Measurements from ENCODE around the gene FOXP1.

FOXP1 gene

DNA sequence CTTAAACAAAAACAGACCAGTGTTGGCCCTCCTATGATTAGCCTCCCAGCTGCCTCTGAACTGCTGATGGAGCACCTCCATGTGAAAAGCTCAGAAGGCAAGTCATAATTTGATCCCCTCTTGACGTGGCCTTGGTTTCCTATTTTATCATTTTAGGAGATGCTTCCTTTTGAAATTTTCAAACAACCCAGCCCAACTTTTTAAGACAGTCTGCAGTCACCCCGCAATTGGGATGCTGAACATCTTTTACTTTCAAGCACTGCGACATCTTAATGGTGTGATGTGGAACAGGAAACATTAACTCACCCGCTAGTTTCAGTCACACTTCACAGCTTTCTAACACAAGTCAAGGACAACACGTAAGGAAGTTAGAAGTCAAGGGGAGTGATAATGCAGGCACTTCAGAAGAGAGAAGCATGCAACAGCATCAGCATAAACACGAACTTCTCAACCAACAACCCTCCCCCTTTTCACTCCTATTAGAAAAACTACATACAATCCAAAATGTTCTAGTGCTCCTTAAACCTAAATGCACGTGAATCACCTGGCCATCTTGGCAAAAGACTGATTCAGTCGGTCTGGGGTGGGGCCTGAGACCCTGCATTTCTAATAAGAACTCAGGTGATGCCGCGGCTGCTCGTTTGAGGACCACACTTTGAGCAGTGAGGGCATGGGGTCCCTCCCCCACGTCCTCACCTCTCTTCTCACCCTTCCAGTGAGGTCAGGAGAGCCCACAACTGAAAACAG lies 161.5 kb downstream of the FOXP1 start:
- peak; percentile 73 for DNase-seq

DNA sequence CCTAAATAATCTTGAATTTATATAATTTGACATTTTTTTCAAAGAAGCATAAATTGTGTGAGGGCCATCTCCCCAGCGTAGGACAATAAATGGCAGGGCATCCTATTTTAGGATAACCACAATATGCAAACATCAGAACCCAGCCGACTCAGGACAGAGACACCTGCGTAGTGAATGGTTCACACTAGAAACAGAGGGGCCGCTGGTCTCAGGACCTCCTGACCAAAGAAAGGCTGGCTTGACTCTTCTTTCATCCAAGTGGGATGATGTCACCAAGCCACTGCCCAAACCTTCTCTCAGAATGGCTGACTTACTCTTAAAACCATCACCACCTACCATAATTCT lies 162.1 kb downstream of the FOXP1 start:
- no peak for DNase-seq

DNA sequence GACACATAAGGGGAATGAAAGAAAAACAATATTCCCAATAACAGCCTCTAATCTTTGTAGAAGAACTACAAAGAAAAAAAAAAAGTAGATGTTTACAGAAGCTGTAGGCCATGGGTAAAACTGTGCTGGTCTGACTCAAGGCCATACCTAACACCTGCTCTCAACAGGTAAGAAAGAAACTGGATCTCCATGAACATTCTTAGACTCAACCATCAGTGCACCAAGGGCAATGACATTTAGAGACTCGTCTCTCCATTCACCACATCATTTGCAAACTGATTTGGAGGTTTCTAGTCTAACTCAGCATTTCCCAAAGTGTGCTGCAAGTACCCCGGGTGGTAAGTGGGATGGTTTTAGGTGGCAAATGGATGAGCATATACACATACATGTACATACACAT lies 164.2 kb downstream of the FOXP1 start:
- no peak for DNase-seq

DNA sequence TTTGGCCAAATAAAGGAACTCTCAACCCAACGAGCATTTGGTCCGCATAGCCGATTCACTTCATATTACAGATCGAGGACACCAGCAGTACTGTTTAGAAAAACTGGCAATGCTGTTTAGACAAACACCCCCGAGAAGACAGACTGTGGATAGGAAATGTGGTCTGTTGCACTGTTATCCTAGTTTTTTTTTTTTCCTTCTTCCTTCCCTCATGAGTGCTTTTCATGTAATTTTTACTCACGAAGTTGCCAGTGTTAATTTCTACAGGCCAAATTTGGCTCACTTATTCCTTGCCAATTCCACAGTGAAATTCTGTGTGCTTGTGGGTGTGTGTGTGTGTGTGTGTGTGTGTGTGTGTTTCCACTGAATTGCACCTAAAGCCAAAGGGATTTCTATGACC lies 165.7 kb downstream of the FOXP1 start:
- DNase-seq: no peak

DNA sequence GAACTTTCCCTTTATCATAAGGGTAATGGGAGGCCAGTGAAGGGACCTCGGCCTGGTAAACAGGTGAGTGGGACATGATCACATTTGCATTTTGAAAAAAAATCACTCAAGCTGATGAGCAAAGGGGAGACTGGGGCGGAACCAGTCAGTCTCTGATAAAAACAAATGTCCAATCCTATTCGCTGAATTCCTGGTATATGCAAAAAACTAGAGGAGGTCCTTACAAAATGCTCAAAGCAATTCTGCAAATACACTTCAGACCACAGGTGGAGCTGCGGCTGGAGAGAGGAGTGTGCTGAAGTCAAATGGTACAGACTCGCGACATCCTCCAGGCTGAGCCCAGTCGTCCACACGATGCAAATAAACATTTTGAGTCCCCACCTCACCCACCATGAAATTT lies 166.7 kb downstream of the FOXP1 start:
- DNase-seq: peak; percentile 58

DNA sequence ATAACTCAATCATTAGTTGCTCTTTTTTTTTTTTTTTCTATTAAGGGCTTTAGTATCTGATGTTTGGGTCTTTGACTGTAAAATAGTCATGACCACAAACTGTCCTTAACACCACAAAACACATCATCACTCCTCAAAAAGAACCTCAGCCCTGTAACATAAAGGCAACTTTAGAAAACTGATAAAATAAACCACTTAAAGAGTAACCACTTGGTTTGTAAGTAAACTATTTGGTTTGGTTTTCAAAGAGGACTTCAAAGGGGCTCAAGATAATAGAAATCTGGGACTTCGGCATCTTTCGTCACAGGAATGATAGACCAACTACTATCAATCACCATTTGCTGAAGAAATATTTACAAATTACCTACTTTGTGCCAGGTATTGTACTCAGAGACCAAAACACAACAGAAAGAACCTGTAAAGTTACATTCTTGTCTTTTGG lies 167.8 kb downstream of the FOXP1 start:
- DNase-seq: peak; percentile 63

DNA sequence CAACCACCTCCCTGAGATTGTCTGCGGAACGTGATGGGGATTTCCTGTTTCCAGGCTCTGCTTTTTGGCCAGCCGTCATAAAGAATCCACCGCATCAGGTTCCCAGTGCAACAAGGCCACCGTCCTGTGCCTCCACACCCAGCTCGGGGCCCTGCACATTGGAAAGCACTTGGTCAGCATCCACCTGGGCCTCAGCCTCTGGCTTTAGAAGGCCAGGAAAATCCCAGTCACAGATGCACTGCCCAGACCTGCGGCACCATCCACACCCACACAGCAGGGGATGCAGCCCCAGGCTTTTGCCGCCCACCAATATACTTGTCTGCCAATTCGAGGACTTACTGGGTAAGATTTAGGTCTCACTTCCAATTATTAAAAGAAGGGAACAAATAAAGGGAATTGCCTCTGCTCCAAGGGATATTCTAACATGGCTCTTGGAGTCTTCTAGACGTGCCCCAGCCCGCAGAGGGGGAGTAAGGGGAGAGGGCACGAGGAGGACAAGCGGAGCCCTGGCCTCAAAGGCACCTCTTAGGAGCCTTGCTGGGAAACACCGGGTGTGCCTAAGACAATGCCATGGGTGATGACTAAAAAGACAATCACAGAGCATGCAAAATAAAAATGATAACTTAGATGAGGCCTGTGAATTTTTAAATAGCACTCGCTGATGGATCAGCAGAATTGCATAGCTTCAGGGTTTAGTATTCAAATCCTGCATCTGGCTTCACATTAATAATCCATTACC lies 169.2 kb downstream of the FOXP1 start:
- no peak for DNase-seq

DNA sequence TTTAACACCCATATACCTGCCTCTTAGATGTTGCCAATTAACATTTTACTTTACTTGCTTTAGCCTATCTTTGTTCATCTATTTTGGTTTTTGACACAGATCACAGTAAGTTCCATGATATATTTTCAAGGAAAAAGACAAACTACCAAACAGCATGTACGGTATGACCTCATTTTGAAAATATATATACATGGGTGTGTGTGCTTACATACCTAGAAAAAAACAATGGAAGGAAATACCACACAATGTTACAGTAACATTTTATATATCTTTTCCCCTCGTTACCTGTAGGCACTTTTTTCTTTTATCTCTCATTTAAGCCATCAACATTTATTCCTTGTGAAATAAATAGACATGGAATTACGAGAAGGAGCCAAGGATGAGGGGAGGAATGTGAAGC lies 170.0 kb downstream of the FOXP1 start:
- DNase-seq: no peak

DNA sequence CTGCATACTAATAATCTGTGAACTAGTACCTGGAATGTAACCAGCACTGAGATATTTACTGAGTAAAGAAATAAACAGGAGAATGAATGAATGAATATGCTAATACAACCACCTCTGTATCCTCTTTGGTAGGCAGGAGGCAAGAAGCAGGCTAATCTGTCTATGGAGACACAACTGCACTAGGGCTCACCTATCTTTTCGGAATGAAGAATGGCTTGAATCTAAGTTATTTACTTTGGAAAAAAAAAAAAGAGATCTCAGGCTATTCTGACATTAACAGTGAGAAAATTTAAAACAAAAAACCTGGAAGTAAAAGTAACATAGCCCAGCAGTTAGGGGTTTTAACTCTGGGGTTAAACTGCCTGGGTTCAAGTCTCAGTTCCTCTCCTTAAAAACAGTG lies 174.2 kb downstream of the FOXP1 start:
- DNase-seq: no peak

DNA sequence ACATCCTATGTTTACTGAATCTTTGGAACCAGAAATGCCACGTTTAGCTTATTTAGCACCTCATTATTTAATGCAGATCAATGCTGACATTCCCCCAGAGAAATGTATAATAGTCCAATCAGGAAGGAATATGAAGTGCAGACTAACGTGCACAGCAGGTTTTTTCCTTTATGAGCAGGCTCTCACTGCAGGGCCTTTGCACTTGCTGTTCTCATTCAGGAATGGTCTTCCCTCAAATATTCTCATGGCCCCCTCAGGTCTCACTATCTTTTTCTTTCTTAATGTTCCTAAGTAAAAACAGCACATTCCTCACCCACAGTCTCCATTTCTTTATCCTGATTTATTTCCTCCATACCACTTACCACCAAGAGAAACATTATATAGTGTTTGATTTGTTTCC lies 174.6 kb downstream of the FOXP1 start:
- DNase-seq: no peak

DNA sequence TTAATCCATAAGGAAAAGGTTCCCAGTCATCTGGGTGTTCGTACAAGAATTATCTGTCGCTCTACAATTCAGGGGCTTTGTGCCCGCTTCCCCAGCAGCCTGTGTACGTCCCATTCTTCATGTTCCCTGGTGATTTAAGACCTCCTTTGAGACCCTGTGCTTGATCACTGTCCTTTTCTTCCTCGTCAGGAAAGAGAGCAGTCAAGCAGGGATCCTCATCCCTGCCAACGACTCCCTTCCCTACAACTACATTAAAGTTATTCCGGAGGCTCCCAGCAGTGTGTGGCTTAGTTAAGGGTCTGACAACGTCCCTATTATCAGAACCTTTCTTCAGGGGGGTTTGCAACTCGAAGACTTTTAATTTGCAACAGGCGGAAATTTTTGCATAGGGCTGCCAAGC lies 175.7 kb downstream of the FOXP1 start:
- DNase-seq: no peak

DNA sequence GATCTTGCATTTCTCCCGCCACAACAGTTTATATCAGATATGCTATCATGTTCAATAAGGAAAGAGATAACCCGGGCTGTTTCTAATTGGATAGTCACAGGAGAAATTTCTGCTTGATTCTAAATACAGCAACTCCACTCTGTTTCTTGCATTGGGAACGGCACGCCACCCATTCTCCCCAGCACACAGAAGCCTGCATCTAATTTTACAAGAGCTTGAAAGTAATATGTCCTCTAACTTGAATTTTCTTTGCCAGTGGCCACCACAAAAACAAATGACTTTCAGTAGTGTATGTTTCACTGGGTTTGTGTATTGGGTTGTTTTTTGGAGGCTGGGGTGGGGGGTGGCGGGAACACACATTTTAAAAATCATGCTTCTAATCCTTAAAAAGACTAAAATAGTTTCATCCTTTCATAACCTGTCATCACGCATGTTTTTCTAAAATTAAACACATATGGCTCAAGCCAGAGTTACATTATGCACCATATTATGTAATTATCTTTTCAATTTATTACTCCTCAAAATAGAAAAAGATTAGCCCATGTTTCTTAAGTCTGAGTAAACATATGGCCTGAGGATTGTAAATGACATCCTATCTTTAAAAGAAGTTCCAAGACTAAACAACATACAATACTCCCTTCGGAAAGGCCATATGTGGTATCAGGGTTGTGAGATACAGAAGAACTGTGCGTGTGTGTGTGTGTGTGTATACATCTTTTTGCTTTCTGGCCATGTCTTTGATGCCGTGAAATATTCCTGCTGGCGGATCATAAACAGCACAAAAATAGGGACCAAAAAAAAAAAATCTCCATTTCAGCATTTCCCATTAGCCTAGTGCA lies 176.3 kb downstream of the FOXP1 start:
- DNase-seq: no peak

DNA sequence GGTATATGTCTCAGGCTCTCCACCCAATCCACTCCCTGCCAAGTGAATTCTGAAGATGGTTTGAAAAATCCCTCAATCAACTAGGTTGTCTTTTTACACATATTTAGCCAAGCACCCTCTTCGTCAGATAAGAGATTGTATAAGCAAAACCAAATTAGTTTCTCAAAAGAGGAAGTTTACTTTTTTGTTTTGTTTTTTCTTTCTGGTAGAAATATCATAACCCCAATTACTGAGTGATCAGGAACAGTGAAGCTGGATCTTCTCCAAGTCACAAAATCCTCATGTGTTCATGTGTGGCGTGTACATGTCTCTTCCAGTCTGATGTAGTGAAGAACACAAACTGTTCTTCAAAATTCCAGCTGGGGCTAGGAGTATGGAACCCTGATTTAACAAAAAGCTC lies 180.6 kb downstream of the FOXP1 start:
- no peak for DNase-seq

DNA sequence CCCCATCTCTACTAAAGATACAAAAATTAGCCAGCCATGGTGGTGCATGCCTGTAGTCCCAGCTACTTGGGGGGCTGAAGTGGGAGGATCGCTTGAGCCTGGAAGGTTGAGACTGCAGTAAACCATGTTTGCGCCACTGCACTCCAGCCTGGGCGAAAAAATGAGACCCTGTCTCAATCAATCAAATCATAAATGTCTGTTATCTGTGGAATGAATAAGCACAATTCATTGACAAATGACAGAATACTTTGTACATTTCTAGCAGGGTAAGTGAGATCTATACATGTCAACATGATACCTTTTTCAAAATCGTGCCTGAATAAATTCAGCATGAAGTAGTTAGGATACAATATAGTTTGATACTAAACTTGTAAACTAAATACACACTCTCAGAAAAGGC lies 181.2 kb downstream of the FOXP1 start:
- DNase-seq: no peak

DNA sequence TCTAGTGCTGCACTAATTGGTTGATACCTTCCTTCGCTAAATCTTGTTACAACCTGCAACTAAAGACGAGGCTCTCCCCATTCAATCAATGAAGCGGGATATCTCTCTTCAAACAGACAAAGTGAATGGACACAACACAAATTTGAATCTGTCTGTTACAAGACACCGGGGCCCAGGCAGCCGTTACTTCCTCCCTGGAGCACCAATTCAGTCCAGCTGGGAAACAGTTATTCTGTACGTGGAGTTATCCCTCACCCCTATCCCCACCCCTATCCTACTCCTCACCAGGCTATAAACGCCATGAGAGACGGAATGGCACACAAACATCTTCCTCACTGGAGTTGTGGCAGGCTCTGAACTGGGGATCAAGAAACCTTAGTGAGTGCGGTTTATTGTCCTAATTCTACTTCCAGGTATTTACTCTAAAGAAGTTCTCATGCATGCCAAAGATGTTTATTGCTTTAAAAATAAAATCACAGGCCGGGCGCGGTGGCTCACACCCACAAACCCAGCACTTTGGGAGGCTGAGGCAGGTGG lies 181.8 kb downstream of the FOXP1 start:
- DNase-seq: no peak

DNA sequence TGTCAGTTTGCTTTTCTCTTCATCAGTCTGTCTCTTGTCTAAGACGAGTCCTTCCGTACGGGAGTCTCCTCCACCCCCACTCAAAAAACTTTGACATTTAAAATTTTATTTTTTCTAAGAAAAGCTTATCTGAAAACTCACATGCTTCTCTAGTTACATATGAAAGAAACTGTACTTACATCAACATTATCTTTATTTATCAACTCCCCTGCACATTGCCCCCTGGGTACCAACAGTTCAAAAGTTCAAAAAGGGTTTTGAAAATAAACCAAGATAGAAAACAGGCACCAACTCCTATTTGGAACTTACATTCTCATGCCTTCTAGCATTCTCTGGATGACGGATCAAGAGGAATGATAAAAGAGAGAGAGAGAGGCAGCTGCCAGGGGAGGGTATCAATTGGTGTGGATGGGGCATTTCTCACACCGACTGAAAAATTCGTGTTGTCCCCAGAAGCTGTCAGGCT lies 182.5 kb downstream of the FOXP1 start:
- DNase-seq: no peak

DNA sequence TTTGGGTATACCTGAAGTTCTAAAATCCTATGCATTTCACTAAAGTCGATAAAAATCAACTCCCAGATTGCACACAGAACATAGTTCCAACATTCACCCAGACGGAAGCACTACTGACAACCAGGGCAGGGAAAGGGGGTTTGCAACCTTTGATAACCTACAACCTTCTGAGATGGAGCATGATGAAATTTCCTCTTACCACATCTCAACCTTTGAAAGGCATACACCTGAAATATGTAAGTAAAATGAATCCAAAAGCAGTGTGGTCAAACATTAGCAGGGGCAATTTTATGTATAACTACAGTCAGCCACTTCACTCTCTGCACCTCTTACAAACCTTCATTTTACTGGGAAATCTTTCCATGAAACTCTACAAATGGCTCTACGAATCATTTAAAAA lies 184.1 kb downstream of the FOXP1 start:
- no peak for DNase-seq

DNA sequence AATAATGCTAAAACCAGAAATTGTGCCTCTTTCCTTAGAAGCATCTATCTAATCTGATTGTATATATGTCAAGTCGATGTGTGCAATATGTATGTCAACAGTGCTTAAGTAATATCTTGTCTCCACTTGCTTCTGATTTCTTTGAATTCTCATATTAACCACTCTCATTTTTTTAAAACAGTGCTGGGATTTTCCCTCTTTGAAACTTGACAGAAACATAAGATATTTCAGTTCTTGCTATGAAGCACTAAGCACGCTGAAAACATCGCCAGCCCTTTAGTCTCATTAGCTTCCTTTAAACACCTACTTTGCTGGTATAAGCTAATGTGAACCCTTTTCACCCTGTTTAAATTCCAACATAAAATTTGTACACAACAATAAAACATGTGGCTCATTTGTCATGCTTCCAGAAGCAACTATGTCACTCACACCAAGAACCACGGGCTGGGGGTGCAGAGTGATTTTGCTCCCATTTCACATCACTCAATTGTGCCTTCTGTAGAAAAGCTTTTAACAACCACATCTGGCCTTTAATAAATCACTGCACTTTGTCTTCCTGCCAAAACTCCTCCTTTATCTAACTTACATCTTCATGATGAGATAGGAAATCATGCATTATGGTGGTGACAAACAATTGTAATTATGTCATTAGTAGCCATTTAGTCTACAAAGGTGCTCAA lies 185.2 kb downstream of the FOXP1 start:
- peak; percentile 64 for DNase-seq

DNA sequence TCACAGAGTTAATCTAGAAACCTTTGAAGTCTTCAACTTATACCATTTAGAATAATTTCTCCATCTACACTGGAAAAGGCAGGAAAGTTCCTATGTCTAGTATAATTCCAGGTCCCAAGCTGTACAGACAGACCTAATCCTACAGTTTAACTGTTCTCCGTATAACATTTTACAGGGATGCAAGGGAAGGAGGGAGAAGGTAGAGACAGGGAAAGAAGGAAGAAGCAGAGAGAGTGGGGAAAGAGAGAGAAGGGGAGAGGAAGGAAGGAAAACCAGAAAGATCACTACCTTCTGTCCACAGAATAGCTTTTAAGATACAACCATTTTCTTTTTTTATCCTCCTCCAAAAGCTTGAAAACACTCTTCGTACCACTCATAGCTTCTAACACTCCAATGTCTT lies 185.8 kb downstream of the FOXP1 start:
- no peak for DNase-seq

DNA sequence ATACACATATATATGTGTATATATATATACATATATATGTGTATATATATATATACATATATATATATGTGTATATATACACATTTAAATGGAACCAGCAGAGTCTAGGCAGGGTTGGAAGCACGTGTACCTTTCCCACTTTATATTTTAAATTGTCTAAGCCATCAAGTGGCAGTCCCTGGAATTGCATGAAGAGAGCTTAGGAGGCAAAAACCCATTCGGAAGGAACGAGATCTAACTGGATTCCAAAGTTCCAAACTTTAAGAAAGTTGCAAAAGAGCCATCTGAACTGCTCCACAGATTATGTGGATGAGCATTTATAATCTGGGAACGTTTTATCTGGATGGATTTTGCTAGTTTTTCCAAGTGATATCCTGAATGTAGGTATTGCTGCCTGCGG lies 186.5 kb downstream of the FOXP1 start:
- DNase-seq: peak; percentile 20

DNA sequence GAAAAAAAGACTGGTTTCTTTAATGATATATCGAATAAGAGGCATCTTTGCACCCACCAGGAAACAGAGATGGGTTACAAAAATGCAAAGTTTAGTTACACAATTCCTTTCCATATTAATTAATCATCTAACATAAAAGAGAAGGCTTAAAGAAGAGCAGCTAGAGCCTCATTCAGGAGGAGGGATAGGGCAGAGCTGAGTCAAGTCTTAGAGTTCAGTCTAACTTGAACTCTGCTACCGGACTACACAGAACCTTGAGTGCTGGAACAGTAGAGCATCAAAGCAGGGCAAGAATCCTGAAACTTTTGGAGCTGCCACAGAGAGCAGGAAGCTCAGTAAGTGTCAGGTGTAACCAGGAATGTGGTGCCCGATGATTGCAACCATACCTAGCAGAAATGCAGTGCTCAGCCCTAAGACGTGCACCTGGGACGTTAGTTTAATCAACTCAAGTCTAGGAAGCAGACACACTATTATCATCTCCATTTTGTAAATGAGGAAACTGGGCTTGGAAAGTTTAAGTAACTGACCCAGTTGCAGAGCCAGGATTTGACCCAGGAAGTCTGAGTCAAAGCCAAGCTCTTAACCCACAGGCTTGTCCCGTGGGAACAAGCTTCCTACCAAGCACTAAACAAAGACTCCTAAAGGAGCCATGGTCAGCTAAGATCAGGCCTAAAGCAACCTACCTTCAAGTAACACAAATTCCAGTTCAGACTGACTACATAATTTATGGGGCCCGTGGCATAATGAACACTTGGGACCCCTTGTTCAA lies 187.4 kb downstream of the FOXP1 start:
- DNase-seq: no peak

DNA sequence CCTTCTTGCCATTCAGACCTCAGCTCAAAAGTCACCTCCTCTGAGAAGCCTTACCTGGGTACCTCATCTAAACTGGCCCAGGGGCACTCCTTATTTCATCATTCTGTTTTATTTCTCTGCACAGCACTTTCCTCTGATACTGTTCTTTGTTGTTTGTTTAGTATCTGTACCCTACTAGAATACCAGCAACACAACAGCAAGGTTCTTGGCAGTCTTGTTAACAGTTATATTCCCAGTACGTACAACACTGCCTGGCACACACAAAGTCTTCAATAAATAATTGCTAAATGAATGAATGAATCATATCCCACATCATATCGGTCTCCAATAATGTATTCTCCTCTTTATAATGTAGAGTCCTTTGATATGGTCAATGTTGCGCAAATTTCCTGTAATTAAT lies 188.1 kb downstream of the FOXP1 start:
- no peak for DNase-seq
